HEK293 (cell line): ENCODE measurements around the gene LMAN1L.

ENCODE experiments used
- GLIS2 ChIP-seq: fragments of 450-650 bp; formaldehyde crosslinking; IDR thresholded peaks from 2 replicates; pipeline ENCODE4 v1.5.1; 2016; ENCODE audit warnings: missing biosample characterization, missing genetic modification characterization
- KLF8 ChIP-seq: fragments of 450-650 bp; formaldehyde crosslinking; IDR thresholded peaks from 2 replicates; pipeline ENCODE4 v1.5.1; 2016; ENCODE audit warnings: missing biosample characterization, missing genetic modification characterization
- KLF9 ChIP-seq: fragments of 450-650 bp; formaldehyde crosslinking; IDR thresholded peaks from 2 replicates; pipeline ENCODE4 v1.5.1; 2016; ENCODE audit warnings: missing biosample characterization, missing genetic modification characterization, low read depth
- OSR2 ChIP-seq: fragments of 450-650 bp; formaldehyde crosslinking; IDR thresholded peaks from 2 replicates; pipeline ENCODE4 v1.5.1; 2016; ENCODE audit warnings: missing biosample characterization, missing genetic modification characterization
- PRDM1 ChIP-seq: fragments of 450-650 bp; formaldehyde crosslinking; IDR thresholded peaks from 2 replicates; pipeline ENCODE4; 2016; ENCODE audit warnings: missing biosample characterization, missing genetic modification characterization
- REPIN1 ChIP-seq: fragments of 450-650 bp; formaldehyde crosslinking; IDR thresholded peaks from 2 replicates; pipeline ENCODE4 v1.5.1; 2017; ENCODE audit warnings: missing biosample characterization, missing genetic modification characterization, low read depth
- SCRT2 ChIP-seq: fragments of 450-650 bp; formaldehyde crosslinking; IDR thresholded peaks from 2 replicates; pipeline ENCODE4 v1.5.1; 2016; ENCODE audit warnings: missing biosample characterization, missing genetic modification characterization
- TCF7L2 ChIP-seq: IDR thresholded peaks from 2 replicates; pipeline ENCODE4 v1.6.1; 2011; ENCODE audit warnings: low read depth, mild to moderate bottlenecking, inconsistent platforms, low read length, moderate library complexity, borderline replicate concordance
- ZBTB8A ChIP-seq: fragments of 450-650 bp; formaldehyde crosslinking; IDR thresholded peaks from 2 replicates; pipeline ENCODE4 v1.5.1; 2016; ENCODE audit warnings: missing biosample characterization, missing genetic modification characterization
- ZFP37 ChIP-seq: fragments of 450-650 bp; formaldehyde crosslinking; IDR thresholded peaks from 2 replicates; pipeline ENCODE4 v1.5.1; 2016; ENCODE audit warnings: missing biosample characterization, missing genetic modification characterization
- ZNF133 ChIP-seq: fragments of 450-650 bp; formaldehyde crosslinking; IDR thresholded peaks from 2 replicates; pipeline ENCODE4 v1.5.1; 2016; ENCODE audit warnings: missing biosample characterization, missing genetic modification characterization
- ZNF223 ChIP-seq: fragments of 450-650 bp; formaldehyde crosslinking; IDR thresholded peaks from 2 replicates; pipeline ENCODE4 v1.5.1; 2016; ENCODE audit warnings: missing biosample characterization, missing genetic modification characterization
- ZNF391 ChIP-seq: fragments of 450-650 bp; formaldehyde crosslinking; IDR thresholded peaks from 2 replicates; pipeline ENCODE4 v1.5.1; 2016; ENCODE audit warnings: low read depth, missing biosample characterization, missing genetic modification characterization, borderline replicate concordance
- ZNF416 ChIP-seq: fragments of 450-650 bp; formaldehyde crosslinking; IDR thresholded peaks from 2 replicates; pipeline ENCODE4 v1.5.1; 2016; ENCODE audit warnings: missing biosample characterization, missing genetic modification characterization
- ZNF560 ChIP-seq: fragments of 450-650 bp; formaldehyde crosslinking; IDR thresholded peaks from 2 replicates; pipeline ENCODE4 v1.5.1; 2017; ENCODE audit warnings: missing biosample characterization, missing genetic modification characterization, borderline replicate concordance
- ZNF610 ChIP-seq: fragments of 450-650 bp; formaldehyde crosslinking; IDR thresholded peaks from 2 replicates; pipeline ENCODE4 v1.5.1; 2016; ENCODE audit warnings: missing biosample characterization, missing genetic modification characterization, borderline replicate concordance
- ZNF624 ChIP-seq: fragments of 450-650 bp; formaldehyde crosslinking; IDR thresholded peaks from 2 replicates; pipeline ENCODE4 v1.5.1; 2017; ENCODE audit warnings: missing biosample characterization, missing genetic modification characterization
- ZNF670 ChIP-seq: fragments of 450-650 bp; formaldehyde crosslinking; IDR thresholded peaks from 2 replicates; pipeline ENCODE4 v1.5.1; 2016; ENCODE audit warnings: missing biosample characterization, missing genetic modification characterization, low read depth
- ZNF792 ChIP-seq: fragments of 450-650 bp; formaldehyde crosslinking; IDR thresholded peaks from 2 replicates; pipeline ENCODE4 v1.5.1; 2016; ENCODE audit warnings: missing biosample characterization, missing genetic modification characterization
- TF ChIP-seq, protein P1 (sequence below): fragments of 450-650 bp; formaldehyde crosslinking; IDR thresholded peaks from 2 replicates; pipeline ENCODE4 v1.5.0; 2017; ENCODE audit warnings: missing biosample characterization, missing genetic modification characterization, borderline replicate concordance
- TF ChIP-seq, protein P2 (sequence below): fragments of 450-650 bp; formaldehyde crosslinking; IDR thresholded peaks from 2 replicates; pipeline ENCODE4 v1.5.1; 2016; ENCODE audit warnings: missing biosample characterization, missing genetic modification characterization
- TF ChIP-seq, protein P3 (sequence below): fragments of 450-650 bp; formaldehyde crosslinking; IDR thresholded peaks from 2 replicates; pipeline ENCODE4 v1.5.1; 2016; ENCODE audit warnings: missing biosample characterization, missing genetic modification characterization
- TF ChIP-seq, protein P4 (sequence below): fragments of 450-650 bp; formaldehyde crosslinking; conservative IDR thresholded peaks from 2 replicates; pipeline ENCODE4 v1.5.1; 2016; ENCODE audit warnings: low read depth, missing biosample characterization, missing genetic modification characterization
- TF ChIP-seq, protein P5 (sequence below): fragments of 450-650 bp; formaldehyde crosslinking; IDR thresholded peaks from 2 replicates; pipeline ENCODE4 v1.5.1; 2016; ENCODE audit warnings: missing biosample characterization, missing genetic modification characterization

LMAN1L gene

DNA sequence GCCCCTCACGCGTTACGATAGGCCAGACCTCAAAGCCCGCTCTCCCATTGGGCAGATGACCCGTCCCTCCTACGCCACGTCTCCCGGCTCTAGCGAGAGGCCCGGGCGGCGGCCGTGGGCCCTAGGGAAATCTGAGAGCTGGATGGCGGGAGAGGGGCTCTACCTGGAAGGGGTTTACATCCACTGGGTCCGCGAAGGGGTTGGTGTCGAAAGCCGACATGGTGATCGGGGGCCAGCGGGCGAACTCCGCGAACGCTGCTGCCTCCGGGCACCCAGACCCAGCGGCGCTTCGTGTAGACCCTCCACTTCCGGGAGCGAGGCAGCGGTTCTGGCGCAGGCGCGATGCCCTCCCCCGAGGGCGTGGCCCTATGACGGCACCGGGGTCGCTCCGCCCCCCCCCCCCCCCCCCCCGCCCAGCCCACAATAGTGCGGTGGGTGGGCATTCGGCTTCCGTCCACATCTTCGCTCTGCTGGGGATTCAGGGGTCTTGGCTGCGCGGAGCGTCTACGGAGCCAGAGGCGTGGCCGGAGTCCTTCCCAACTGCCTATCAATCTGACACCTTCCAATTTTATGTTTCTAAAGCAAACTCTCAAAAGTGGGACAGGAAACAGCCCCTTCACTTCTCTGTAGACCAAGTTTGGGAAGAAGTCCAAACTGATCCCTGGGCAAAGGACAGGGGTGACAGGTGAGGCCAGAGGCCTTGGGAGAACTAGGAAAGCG is 60.6 kb downstream of the LMAN1L start, which contains the start of gene SCAMP2 (continued):
- TF ChIP-seq, protein P1, sequence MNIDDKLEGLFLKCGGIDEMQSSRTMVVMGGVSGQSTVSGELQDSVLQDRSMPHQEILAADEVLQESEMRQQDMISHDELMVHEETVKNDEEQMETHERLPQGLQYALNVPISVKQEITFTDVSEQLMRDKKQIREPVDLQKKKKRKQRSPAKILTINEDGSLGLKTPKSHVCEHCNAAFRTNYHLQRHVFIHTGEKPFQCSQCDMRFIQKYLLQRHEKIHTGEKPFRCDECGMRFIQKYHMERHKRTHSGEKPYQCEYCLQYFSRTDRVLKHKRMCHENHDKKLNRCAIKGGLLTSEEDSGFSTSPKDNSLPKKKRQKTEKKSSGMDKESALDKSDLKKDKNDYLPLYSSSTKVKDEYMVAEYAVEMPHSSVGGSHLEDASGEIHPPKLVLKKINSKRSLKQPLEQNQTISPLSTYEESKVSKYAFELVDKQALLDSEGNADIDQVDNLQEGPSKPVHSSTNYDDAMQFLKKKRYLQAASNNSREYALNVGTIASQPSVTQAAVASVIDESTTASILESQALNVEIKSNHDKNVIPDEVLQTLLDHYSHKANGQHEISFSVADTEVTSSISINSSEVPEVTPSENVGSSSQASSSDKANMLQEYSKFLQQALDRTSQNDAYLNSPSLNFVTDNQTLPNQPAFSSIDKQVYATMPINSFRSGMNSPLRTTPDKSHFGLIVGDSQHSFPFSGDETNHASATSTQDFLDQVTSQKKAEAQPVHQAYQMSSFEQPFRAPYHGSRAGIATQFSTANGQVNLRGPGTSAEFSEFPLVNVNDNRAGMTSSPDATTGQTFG: no peak
- TF ChIP-seq ZNF670: no peak
- TF ChIP-seq SCRT2 (tag by site-specific recombination): peak; percentile 66; the same call in 1 of the 2 replicates
- no peak for TF ChIP-seq ZNF792 (tag by site-specific recombination)
- TF ChIP-seq OSR2 (tag by site-specific recombination): no peak
- TF ChIP-seq GLIS2 (tag by site-specific recombination): 0 out of 2 replicates have a peak, but pooled peaks have one; percentile 8
- TF ChIP-seq ZNF416 (tag by site-specific recombination): no peak
- TF ChIP-seq, protein P2, sequence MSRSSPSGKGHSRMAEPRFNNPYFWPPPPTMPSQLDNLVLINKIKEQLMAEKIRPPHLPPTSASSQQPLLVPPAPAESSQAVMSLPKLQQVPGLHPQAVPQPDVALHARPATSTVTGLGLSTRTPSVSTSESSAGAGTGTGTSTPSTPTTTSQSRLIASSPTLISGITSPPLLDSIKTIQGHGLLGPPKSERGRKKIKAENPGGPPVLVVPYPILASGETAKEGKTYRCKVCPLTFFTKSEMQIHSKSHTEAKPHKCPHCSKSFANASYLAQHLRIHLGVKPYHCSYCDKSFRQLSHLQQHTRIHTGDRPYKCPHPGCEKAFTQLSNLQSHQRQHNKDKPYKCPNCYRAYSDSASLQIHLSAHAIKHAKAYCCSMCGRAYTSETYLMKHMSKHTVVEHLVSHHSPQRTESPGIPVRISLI (tag by site-specific recombination): no peak
- TF ChIP-seq REPIN1: peak; percentile 72; the same call in 1 of the 2 replicates
- TF ChIP-seq ZFP37 (tag by site-specific recombination): no peak
- no peak for TF ChIP-seq ZNF560 (tag by site-specific recombination)
- no peak; the same call in 1 of the 2 replicates for TF ChIP-seq ZNF610 (tag by site-specific recombination)
- peak; percentile 87; the same call in 1 of the 2 replicates for TF ChIP-seq ZNF391 (tag by site-specific recombination)
- TF ChIP-seq KLF9 (tag by site-specific recombination): no peak
- TF ChIP-seq ZNF223: no peak
- TF ChIP-seq ZBTB8A: peak; percentile 24; the same call in 1 of the 2 replicates
- TF ChIP-seq, protein P3, sequence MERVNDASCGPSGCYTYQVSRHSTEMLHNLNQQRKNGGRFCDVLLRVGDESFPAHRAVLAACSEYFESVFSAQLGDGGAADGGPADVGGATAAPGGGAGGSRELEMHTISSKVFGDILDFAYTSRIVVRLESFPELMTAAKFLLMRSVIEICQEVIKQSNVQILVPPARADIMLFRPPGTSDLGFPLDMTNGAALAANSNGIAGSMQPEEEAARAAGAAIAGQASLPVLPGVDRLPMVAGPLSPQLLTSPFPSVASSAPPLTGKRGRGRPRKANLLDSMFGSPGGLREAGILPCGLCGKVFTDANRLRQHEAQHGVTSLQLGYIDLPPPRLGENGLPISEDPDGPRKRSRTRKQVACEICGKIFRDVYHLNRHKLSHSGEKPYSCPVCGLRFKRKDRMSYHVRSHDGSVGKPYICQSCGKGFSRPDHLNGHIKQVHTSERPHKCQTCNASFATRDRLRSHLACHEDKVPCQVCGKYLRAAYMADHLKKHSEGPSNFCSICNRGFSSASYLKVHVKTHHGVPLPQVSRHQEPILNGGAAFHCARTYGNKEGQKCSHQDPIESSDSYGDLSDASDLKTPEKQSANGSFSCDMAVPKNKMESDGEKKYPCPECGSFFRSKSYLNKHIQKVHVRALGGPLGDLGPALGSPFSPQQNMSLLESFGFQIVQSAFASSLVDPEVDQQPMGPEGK (tag by site-specific recombination): peak; percentile 62
- TF ChIP-seq KLF8 (tag by site-specific recombination): peak; percentile 94
- TF ChIP-seq, protein P4, sequence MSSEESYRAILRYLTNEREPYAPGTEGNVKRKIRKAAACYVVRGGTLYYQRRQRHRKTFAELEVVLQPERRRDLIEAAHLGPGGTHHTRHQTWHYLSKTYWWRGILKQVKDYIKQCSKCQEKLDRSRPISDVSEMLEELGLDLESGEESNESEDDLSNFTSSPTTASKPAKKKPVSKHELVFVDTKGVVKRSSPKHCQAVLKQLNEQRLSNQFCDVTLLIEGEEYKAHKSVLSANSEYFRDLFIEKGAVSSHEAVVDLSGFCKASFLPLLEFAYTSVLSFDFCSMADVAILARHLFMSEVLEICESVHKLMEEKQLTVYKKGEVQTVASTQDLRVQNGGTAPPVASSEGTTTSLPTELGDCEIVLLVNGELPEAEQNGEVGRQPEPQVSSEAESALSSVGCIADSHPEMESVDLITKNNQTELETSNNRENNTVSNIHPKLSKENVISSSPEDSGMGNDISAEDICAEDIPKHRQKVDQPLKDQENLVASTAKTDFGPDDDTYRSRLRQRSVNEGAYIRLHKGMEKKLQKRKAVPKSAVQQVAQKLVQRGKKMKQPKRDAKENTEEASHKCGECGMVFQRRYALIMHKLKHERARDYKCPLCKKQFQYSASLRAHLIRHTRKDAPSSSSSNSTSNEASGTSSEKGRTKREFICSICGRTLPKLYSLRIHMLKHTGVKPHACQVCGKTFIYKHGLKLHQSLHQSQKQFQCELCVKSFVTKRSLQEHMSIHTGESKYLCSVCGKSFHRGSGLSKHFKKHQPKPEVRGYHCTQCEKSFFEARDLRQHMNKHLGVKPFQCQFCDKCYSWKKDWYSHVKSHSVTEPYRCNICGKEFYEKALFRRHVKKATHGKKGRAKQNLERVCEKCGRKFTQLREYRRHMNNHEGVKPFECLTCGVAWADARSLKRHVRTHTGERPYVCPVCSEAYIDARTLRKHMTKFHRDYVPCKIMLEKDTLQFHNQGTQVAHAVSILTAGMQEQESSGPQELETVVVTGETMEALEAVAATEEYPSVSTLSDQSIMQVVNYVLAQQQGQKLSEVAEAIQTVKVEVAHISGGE: peak; percentile 66; the same call in 1 of the 2 replicates
- TF ChIP-seq ZNF133: no peak
- TF ChIP-seq, protein P5, sequence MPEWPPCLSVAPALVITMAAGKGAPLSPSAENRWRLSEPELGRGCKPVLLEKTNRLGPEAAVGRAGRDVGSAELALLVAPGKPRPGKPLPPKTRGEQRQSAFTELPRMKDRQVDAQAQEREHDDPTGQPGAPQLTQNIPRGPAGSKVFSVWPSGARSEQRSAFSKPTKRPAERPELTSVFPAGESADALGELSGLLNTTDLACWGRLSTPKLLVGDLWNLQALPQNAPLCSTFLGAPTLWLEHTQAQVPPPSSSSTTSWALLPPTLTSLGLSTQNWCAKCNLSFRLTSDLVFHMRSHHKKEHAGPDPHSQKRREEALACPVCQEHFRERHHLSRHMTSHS: no peak
- no peak for TF ChIP-seq ZNF624 (tag by site-specific recombination)
- TF ChIP-seq TCF7L2: no peak
- TF ChIP-seq PRDM1 (tag by site-specific recombination): no peak
